HG03045 (cell line): Measurements from ENCODE around the gene DGKD.
"Not testable (repeated sequence)": the region's sequence is repeated elsewhere in the genome, so short reads cannot be mapped to it uniquely, and the experiment has no call there.

Source experiments
- ATAC-seq: cut with Tn5 transposase; IDR thresholded peaks from one replicate; pipeline ENCODE4 v1.9.1; 2021; ENCODE audit warnings: mild to moderate bottlenecking, moderate library complexity; ENCODE audit not compliant: unreplicated experiment

The DGKD gene

GRCh38 chr2:233385489-233386044 lies 31.3 kb downstream of the DGKD start:
- peak; percentile 59 for ATAC-seq

- ATAC-seq, result no peak
Measured at GRCh38 chr2:233386382-233387041, 32.2 kb downstream of the DGKD start.

- ATAC-seq, result no peak
Measured at GRCh38 chr2:233387225-233387624, 32.9 kb downstream of the DGKD start.

- no peak for ATAC-seq
Measured at GRCh38 chr2:233387667-233388528, 33.6 kb downstream of the DGKD start.

- no peak for ATAC-seq
Measured at GRCh38 chr2:233389601-233390125, 35.4 kb downstream of the DGKD start.

- no peak for ATAC-seq
Measured at GRCh38 chr2:233395687-233396086, 41.4 kb downstream of the DGKD start.

- not testable (repeated sequence) for ATAC-seq
Measured at GRCh38 chr2:233396726-233397665, 42.7 kb downstream of the DGKD start.

GRCh38 chr2:233399306-233400225 lies 45.3 kb downstream of the DGKD start:
- ATAC-seq, result no peak

GRCh38 chr2:233400341-233400740 lies 46.0 kb downstream of the DGKD start:
- no peak for ATAC-seq

- no peak for ATAC-seq
Measured at GRCh38 chr2:233400961-233401360, 46.7 kb downstream of the DGKD start.

GRCh38 chr2:233402346-233402745 lies 48.1 kb downstream of the DGKD start:
- no peak for ATAC-seq

- ATAC-seq, result no peak
Measured at GRCh38 chr2:233402789-233403188, 48.5 kb downstream of the DGKD start.

GRCh38 chr2:233404222-233404621 lies 49.9 kb downstream of the DGKD start:
- ATAC-seq, result no peak

GRCh38 chr2:233406865-233407264 lies 52.6 kb downstream of the DGKD start:
- no peak for ATAC-seq

GRCh38 chr2:233407771-233408181 lies 53.5 kb downstream of the DGKD start:
- no peak for ATAC-seq

- no peak for ATAC-seq
Measured at GRCh38 chr2:233408366-233409285, 54.3 kb downstream of the DGKD start.

- ATAC-seq, result no peak
Measured at GRCh38 chr2:233409286-233409991, 55.1 kb downstream of the DGKD start.
